Jurkat, Clone E6-1 (cell line): ENCODE measurements around the gene DOCK9.
A peak's percentile ranks its signal among the peaks of the same experiment; 100 is the strongest.

Experiments used
- DNase-seq: peaks from one replicate; pipeline ENCODE4 v3.0.0-alpha.2; 2011; ENCODE audit warnings: low read depth, low spot score
- H3K4me3 ChIP-seq: 2 replicates; pipeline ENCODE4 v1.5.1; 2011; ENCODE audit warnings: mild to moderate bottlenecking, low read length, control low read depth, moderate library complexity

Gene DOCK9

GRCh38 chr13:99000137-99000536 is 22.3 kb upstream of the DOCK9 start:
- H3K4me3 ChIP-seq = no peak overlapping the region
- no peak for DNase-seq

DNA sequence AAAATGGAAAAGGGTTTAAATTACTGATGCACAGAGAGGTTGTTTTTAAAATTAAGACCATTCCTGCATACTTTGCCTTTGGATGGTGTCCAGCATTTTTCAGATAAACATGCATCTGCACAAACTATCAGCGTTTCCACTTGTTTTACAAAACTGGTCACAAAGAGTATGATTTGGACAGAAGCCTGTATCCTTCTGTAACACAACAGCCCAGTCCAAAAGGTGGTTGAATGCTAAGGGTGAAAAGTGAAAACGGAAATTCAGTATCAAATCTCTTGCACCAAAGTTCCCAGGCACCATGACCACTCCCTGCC is 21.7 kb upstream of the DOCK9 start:
- no peak for DNase-seq
- H3K4me3 ChIP-seq = no peak overlapping the region

DNA sequence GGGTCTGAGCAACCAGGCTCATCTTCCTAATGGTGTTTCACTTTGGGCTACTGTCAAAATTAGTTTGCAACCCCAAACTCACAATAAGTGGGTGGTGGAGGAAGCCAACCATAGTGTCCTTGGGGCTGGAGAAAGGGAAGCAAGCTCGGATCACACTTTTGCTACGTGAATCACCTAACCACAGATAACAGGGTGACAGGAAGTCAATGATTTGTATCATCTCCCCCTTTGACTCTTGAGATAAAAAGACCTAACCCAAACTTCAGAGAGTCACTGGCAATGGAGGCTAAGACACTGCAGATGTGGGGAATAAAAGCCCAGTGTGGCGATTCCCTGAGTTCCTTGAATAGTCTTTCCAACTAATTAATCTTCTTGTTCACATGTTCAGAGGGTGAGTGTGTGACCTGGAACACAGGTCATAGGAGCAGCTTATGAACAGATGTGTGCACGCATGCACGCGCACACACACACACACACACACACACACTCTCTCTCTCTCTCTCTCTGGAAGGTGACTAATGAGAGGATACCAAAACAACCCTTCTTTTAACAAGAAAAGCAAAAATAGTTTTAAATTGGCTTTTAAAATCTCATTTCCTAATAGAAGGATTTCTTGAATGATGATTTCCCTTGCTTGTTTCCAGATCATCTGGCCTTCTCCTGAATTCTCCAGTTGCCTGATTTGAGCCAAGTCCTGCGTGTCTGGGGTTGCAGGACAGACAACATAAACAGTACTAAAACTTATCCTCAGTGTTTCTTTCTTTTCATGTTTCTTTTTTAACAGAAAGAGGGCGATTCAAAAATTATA is 21.2 kb upstream of the DOCK9 start:
- no peak overlapping the region for H3K4me3 ChIP-seq
- peak; percentile 73 for DNase-seq

DNA sequence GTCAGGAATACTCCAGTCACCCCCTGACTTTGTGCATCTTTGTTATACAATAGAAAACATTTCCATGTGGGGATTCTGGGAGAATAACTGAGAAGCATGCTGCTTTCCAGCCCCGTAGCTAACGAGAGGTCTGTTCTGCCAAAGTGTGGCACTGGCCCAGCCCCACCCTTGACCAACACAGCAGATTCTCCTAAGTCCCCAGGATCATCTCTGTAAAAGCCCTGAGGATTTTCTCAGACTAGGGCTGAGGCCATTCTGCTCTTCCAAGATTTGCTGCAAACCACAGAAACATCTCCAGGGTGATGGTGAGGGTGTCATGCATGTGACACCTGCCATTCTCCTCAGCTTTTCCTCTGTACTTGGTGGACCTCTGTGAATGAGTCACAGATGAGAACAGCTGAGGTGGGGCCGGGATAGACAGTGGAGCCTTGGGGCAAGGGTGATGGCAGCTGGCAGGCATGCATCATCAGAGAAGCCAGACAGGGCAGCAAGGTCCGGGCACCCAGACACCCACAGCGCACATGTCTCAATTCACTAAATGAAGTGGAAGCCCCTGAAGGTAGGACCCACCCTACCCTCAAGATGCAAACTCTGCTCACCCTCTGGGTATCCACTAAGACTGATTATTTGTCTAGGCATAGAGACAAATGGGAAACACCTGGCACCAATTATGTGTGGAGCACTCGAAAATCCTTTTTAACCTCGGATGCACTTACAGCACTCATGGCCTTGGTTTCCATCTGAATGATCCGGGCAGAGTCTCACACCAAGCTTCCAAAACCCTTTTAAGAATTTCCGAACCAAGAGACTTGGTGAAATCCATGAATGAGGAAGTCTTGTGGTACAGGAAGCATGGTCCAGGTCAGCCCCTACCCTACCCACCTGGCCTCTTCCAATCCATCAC is 20.1 kb upstream of the DOCK9 start:
- no peak overlapping the region for H3K4me3 ChIP-seq
- no peak for DNase-seq

- DNase-seq = no peak
- no peak overlapping the region for H3K4me3 ChIP-seq
Observed at GRCh38 chr13:98997011-98997730, 19.3 kb upstream of the DOCK9 start.

DNA sequence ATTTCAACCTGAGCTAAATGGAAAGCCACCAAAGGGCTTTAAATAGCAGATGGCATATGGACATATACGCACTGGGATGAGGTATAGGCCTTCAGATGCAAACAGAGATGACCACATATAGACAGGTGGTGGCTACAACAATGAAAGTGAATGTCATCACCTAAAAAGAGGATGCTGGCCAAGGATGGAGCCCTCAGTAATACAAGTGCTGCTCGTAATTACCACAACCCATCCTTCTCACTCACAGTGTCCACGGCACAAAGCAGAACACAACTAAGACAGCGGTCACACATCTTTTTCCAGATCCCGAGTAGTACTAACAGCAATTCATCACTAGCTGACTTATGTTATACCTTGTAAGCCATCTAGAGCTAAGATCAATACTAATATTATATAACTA is 18.2 kb upstream of the DOCK9 start:
- no peak overlapping the region for H3K4me3 ChIP-seq
- no peak for DNase-seq

- no peak overlapping the region for H3K4me3 ChIP-seq
- peak; percentile 88 for DNase-seq
Observed at GRCh38 chr13:98994896-98995295, 17.0 kb upstream of the DOCK9 start.

- no peak for DNase-seq
- no peak overlapping the region for H3K4me3 ChIP-seq
Observed at GRCh38 chr13:98994080-98994479, 16.2 kb upstream of the DOCK9 start.

DNA sequence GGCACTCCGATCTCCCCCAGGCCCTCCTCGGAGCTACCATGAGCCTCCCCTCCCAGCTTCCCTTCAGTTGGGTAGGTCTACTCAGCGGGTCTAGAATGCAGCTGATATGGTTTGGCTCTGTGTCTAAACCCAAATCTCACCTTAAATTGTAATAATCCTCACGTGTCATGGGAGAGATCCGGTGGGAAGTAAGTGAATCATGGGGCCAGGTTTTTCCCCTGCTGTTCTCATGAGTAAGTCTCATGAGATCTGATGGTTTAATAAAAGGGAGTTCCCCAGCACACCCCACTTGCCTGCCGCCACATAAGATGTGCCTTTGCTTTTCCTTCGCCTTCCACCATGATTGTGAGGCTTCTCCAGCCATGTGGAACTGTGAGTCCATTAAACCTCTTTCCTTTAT is 14.5 kb upstream of the DOCK9 start:
- no peak overlapping the region for H3K4me3 ChIP-seq
- DNase-seq = no peak

DNA sequence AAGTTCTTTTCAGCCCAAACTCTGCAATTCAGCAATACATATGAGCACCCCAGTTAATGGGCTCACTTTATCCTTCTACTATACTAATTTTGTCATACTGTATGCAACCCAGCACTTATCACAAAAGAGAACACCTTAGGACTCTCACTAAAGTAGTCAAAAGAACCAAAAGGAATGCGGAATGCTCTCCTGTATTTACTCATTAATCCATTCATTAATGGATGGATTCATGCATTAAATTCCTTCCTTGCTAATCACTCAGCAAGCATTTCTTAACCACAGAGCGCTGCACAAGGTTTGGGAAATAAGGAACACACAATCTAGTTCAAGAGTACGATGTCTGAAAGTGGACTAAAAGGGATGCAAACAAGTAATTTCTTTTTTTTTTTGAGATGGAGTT is 12.8 kb upstream of the DOCK9 start:
- no peak for DNase-seq

GRCh38 chr13:98989469-98990235 is 11.8 kb upstream of the DOCK9 start:
- no peak overlapping the region for H3K4me3 ChIP-seq
- DNase-seq = no peak

More for the DNA sequence above, 12.8 kb upstream of the DOCK9 start:
- no peak overlapping the region for H3K4me3 ChIP-seq

DNA sequence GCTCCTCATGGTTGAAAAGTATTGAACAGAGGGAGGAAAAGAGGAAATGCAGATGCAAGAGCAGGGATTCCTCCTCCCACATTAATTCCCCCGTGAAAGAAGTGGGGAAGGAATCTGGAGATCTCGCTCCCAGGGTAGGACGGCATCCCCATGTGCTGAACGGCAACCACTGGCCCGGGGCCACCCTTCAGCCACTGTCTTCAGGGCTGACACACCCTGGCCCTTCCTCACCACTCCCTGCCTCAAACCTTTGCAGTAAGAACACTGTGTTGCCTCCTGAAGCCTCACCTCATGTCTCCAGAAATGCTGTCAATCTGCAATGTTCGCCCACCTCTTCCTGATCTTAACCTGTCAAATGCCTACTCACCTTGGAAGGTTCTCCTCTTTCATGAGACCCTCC is 10.9 kb upstream of the DOCK9 start:
- DNase-seq = no peak
- no peak overlapping the region for H3K4me3 ChIP-seq

DNA sequence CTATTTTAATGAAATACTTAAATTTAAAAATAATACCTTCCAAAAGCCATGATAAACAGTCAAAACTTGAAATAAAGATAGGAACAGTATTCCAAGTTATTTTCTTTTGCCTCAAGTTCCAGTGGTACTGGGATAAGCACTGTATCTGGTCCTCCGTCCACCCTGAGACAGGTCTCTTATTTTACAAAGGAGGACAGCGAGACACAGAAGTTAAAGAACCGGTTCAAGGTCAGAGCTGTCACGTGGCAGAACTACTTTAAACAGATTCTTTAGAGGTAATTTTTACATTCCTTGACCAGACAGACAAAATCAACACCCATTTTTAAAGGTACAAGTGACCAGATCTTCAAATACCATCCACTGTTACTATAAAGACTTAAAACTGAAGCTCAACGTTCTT is 10.4 kb upstream of the DOCK9 start:
- no peak for DNase-seq

DNA sequence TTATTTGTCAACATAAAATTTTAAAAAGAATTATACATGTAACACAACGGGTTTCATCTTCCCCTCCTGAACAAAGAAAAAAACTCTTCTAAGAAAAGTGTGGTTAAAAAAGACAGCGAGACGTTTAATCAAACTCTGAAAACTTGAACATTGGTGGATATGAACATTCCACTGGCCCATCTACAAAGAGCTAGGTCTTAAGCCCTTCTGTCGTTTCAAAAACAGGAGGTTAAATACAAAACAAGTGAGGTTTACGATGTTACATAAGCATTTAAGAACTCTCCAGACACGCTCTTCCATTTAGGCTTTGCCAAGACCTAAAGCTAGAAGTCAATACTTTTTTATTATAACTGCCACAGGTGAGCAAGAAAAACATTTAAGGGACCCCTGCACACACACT is 9.4 kb upstream of the DOCK9 start:
- no peak overlapping the region for H3K4me3 ChIP-seq
- no peak for DNase-seq

More for the DNA sequence above, 10.4 kb upstream of the DOCK9 start:
- no peak overlapping the region for H3K4me3 ChIP-seq

- H3K4me3 ChIP-seq = no peak overlapping the region
- DNase-seq = no peak
Observed at GRCh38 chr13:98986226-98986846, 8.5 kb upstream of the DOCK9 start.

GRCh38 chr13:98985591-98985990 is 7.7 kb upstream of the DOCK9 start:
- no peak overlapping the region for H3K4me3 ChIP-seq
- DNase-seq = no peak

- no peak for DNase-seq
- H3K4me3 ChIP-seq = no peak overlapping the region
Observed at GRCh38 chr13:98984983-98985382, 7.1 kb upstream of the DOCK9 start.

GRCh38 chr13:98984118-98984517 is 6.3 kb upstream of the DOCK9 start:
- no peak overlapping the region for H3K4me3 ChIP-seq
- DNase-seq = no peak

- no peak overlapping the region for H3K4me3 ChIP-seq
- no peak for DNase-seq
Observed at GRCh38 chr13:98983182-98983581, 5.3 kb upstream of the DOCK9 start.
